ENCODE measurements around the gene TSHZ1. TPM values are rescaled to one million over a fixed set of nuclear protein-coding genes. Genes with fewer than 3 reads are reported as not detected.

Gene TSHZ1
- total RNA-seq, 1 donor: 10.5 TPM

DNA sequence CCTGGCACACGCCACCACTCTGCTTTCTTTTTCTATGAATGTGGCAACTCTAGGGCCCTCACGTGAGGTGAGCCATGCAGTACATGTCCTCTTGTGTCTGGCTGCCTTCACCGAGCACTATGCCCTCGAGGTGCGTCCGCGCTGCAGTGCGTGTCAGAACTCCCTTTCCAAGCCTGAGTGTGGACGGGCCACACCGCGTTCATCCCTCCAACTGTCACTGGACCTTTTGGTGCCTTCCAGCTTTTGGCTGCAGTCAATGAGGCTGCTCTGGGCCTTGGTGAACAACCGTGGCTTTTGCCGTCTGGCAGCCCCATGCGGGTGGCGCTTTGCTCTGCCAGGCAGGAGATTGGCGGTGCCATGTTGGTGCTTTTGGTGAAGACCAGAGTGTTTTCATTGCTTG is 74.0 kb downstream of the TSHZ1 start:
- H3K27me3 ChIP-seq (ENCODE audit: insufficient read depth, low read length): no peaks in the 10 kb centered on the region
- DNase-seq (ENCODE audit: insufficient read length, low spot score, missing footprints): no peak
- H3K27ac ChIP-seq (ENCODE audit: low read depth, low read length): no peak overlapping the region
- H3K79me2 ChIP-seq (ENCODE audit: insufficient read depth, low read length): no peaks in the 10 kb centered on the region
- no peak overlapping the region for H2AFZ ChIP-seq (ENCODE audit: low read length)
- H3K4me2 ChIP-seq (ENCODE audit: insufficient read depth, low read length): no peak overlapping the region
- peaks cover 19% of the 10 kb centered on the region for H4K20me1 ChIP-seq (ENCODE audit: insufficient read depth, low read length)
- no peaks in the 10 kb centered on the region for H3K36me3 ChIP-seq (ENCODE audit: insufficient read depth, low read length)
- H3K9me3 ChIP-seq (ENCODE audit: low read depth, low read length): no peaks in the 10 kb centered on the region
- H3K4me1 ChIP-seq (ENCODE audit: insufficient read depth, low read length): peaks cover 6% of the 10 kb centered on the region
- no peak for TF ChIP-seq CTCF (IDR thresholded peaks at IDR 0.05; ENCODE audit: extremely low read depth, low read depth, low read length)
- H3K4me3 ChIP-seq (ENCODE audit: insufficient read depth, low read length): no peak overlapping the region

DNA sequence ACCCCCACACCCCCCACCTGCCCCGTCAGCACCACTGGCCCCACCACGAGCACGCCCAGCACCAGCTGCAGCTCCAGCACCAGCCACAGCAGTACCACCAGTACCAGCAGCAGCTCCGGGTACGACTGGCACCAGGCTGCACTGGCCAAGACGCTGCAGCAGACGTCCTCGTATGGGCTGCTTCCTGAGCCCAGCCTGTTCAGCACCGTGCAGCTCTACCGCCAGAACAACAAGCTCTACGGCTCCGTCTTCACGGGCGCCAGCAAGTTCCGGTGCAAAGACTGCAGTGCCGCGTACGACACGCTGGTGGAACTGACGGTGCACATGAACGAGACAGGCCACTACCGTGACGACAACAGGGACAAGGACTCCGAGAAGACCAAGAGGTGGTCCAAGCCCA is 75.3 kb downstream of the TSHZ1 start:
- no peak overlapping the region for H3K4me3 ChIP-seq (ENCODE audit: insufficient read depth, low read length)
- no peak overlapping the region for H2AFZ ChIP-seq (ENCODE audit: low read length)
- no peak overlapping the region for H3K27ac ChIP-seq (ENCODE audit: low read depth, low read length)
- peaks cover 19% of the 10 kb centered on the region for H4K20me1 ChIP-seq (ENCODE audit: insufficient read depth, low read length)
- DNase-seq (ENCODE audit: insufficient read length, low spot score, missing footprints): no peak
- no peaks in the 10 kb centered on the region for H3K9me3 ChIP-seq (ENCODE audit: low read depth, low read length)
- H3K79me2 ChIP-seq (ENCODE audit: insufficient read depth, low read length): no peaks in the 10 kb centered on the region
- TF ChIP-seq CTCF (IDR thresholded peaks at IDR 0.05; ENCODE audit: extremely low read depth, low read depth, low read length): no peak
- no peak overlapping the region for H3K4me2 ChIP-seq (ENCODE audit: insufficient read depth, low read length)
- no peaks in the 10 kb centered on the region for H3K27me3 ChIP-seq (ENCODE audit: insufficient read depth, low read length)
- H3K36me3 ChIP-seq (ENCODE audit: insufficient read depth, low read length): no peaks in the 10 kb centered on the region
- no peaks in the 10 kb centered on the region for H3K4me1 ChIP-seq (ENCODE audit: insufficient read depth, low read length)

DNA sequence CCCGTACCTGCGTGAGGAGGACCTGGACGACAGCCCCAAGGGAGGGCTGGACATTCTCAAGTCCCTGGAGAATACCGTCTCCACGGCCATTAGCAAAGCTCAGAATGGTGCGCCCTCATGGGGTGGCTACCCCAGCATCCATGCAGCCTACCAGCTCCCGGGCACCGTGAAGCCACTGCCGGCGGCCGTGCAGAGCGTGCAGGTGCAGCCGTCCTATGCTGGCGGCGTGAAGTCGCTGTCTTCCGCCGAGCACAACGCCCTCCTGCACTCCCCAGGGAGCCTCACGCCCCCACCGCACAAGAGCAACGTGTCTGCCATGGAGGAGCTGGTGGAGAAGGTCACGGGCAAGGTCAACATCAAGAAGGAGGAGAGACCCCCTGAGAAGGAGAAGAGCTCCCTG is 76.4 kb downstream of the TSHZ1 start:
- Histone ChIP-seq H3K27me3 (ENCODE audit: insufficient read depth, low read length) (no peaks in the 10 kb centered on the region), H3K79me2 (ENCODE audit: insufficient read depth, low read length) (no peaks in the 10 kb centered on the region), H3K4me2 (ENCODE audit: insufficient read depth, low read length) (no peak overlapping the region), H4K20me1 (ENCODE audit: insufficient read depth, low read length) (peaks cover 14% of the 10 kb centered on the region), H3K4me1 (ENCODE audit: insufficient read depth, low read length) (no peaks in the 10 kb centered on the region), H3K9me3 (ENCODE audit: low read depth, low read length) (no peaks in the 10 kb centered on the region), H3K27ac (ENCODE audit: low read depth, low read length) (no peak overlapping the region), H3K36me3 (ENCODE audit: insufficient read depth, low read length) (no peaks in the 10 kb centered on the region), H3K4me3 (ENCODE audit: insufficient read depth, low read length) (no peak overlapping the region), H2AFZ (ENCODE audit: low read length) (no peak overlapping the region)
- DNase-seq (ENCODE audit: insufficient read length, low spot score, missing footprints): no peak
- no peak for TF ChIP-seq CTCF (IDR thresholded peaks at IDR 0.05; ENCODE audit: extremely low read depth, low read depth, low read length)

DNA sequence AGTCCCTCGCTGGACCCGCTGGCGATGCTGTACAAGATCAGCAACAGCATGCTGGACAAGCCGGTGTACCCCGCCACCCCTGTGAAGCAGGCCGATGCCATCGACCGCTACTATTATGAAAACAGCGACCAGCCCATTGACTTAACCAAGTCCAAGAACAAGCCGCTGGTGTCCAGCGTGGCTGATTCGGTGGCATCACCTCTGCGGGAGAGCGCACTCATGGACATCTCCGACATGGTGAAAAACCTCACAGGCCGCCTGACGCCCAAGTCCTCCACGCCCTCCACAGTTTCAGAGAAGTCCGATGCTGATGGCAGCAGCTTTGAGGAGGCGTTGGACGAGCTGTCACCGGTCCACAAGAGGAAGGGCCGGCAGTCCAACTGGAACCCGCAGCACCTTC is 77.1 kb downstream of the TSHZ1 start:
- H3K4me1 ChIP-seq (ENCODE audit: insufficient read depth, low read length): no peaks in the 10 kb centered on the region
- H3K36me3 ChIP-seq (ENCODE audit: insufficient read depth, low read length): no peaks in the 10 kb centered on the region
- no peak for TF ChIP-seq CTCF (IDR thresholded peaks at IDR 0.05; ENCODE audit: extremely low read depth, low read depth, low read length)
- H3K9me3 ChIP-seq (ENCODE audit: low read depth, low read length): no peaks in the 10 kb centered on the region
- DNase-seq (ENCODE audit: insufficient read length, low spot score, missing footprints): no peak
- H2AFZ ChIP-seq (ENCODE audit: low read length): no peak overlapping the region
- no peaks in the 10 kb centered on the region for H3K27me3 ChIP-seq (ENCODE audit: insufficient read depth, low read length)
- H4K20me1 ChIP-seq (ENCODE audit: insufficient read depth, low read length): peaks cover 12% of the 10 kb centered on the region
- no peak overlapping the region for H3K4me2 ChIP-seq (ENCODE audit: insufficient read depth, low read length)
- no peak overlapping the region for H3K27ac ChIP-seq (ENCODE audit: low read depth, low read length)
- no peaks in the 10 kb centered on the region for H3K79me2 ChIP-seq (ENCODE audit: insufficient read depth, low read length)
- H3K4me3 ChIP-seq (ENCODE audit: insufficient read depth, low read length): no peak overlapping the region
